Kasumi-1 (cell line): Measurements from ENCODE around the gene AOC1.
A peak's percentile ranks its signal among the peaks of the same experiment; 100 is the strongest.

Experiments
- DNase-seq, 2 experiments: peaks; one replicate each; lab custom pipeline; 2025; lab: John Stamatoyannopoulos, UW

The AOC1 gene

DNA sequence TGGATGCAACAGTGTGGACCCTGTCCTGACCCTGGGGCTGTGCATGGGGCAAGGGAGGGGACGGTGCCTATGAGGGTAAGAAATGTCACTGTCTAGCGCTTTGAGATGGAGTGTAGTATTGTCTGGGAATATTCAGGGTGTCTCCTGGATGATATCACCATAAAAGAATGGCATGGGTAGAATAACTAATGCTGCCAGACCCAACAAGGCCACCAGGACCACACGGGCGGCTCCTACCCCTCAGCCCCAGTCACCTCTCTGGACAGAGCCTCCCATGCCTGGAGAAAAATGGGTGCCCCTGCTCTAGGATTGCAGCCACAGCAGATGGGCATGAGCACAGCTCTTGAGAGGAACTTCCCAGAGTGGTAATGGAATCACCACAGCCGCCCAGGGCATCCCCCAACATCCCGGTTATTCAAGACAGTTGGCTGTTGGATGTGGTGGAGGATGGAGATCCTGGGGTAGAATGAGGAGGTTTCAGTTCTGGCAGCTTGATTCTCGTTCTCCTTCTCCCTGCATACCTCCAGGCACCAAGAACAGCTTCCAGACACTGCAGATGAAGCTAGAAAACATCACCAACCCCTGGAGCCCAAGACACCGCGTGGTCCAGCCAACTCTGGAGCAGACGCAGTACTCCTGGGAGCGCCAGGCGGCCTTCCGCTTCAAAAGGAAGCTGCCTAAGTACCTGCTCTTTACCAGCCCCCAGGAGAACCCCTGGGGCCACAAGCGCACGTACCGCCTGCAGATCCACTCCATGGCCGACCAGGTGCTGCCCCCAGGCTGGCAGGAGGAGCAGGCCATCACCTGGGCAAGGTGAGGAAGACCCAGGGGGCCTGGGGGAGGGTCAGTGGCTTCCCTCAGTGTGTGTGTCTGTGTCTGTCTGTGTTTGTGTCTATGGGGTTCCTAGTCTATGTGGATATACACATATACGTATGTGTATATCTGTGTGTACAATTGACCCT is 6.2 kb downstream of the AOC1 start:
- no peak for DNase-seq

DNA sequence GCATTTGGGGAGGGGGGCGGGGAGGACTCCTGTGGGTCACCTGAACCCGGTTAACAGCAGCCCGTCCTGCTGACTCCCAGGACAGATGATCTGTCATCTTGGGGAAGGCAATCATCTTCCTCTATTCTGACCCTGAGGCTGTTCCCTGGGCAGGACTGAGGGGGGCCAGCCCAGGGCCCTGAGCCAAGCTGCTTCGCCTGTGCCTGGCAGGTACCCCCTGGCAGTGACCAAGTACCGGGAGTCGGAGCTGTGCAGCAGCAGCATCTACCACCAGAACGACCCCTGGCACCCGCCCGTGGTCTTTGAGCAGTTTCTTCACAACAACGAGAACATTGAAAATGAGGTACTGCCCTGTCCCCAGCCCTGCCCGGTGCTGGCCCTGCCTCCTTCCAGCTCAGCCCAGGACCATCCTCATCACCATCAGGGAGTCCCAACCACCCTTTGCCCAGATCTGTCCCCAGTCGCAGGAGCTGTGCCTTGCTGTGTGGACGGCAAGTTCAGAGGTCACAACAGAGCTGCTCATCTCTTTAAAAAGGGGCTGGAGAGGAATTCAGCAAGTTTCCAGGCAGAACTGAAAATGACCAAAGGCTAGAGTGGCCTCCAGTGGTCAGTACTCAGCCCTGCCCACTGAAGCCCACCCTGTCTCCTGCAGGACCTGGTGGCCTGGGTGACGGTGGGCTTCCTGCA is 8.1 kb downstream of the AOC1 start:
- DNase-seq = no peak

DNA sequence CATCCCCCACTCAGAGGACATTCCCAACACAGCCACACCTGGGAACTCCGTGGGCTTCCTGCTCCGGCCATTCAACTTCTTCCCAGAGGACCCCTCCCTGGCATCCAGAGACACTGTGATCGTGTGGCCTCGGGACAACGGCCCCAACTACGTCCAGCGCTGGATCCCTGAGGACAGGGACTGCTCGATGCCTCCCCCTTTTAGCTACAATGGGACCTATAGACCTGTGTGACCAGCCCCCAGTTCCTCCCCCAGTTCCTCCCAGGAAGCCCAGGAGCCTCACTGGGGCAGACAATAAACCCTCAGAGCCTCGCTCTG is 8.6 kb downstream of the AOC1 start:
- DNase-seq = no peak

DNA sequence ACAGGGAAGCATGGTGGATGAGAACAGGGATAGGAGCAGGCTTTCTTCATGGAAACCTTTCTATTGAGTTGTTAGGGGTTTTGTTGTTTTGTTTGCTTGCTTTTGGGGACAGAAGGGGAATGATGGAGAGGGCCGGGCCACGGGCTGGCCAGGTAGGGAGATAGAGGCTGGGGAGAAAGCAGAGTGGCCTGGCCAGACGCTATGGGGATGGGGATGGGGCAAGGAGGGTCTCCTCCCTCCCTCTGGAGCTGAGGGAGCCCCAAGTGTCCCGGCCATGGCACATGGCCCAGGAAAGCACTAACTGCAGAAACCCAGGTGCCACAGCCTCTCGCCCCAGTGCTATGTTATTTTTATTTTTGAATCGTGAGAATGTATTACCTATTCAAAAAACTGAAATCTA is 10.0 kb downstream of the AOC1 start:
- no peak for DNase-seq

DNA sequence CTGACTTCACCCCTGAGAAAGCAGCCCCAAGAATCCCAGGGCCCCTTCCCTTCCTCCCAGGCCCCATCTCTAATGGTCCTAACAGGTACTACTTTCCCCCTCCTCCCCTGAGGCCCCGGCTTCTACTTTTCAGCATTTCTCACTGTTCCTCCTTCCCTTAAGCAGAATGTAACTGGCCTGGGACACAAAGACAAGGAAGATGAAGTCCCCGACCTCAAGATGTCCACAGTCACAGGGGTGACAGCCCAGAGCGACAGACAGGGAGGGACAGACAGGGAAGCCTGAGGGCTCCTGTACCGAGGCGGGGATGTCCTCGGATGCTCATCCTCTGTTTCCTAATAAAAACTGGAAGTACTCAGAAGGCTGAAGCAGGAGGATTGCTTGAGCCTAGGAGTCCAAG is 11.6 kb downstream of the AOC1 start:
- no peak for DNase-seq

DNA sequence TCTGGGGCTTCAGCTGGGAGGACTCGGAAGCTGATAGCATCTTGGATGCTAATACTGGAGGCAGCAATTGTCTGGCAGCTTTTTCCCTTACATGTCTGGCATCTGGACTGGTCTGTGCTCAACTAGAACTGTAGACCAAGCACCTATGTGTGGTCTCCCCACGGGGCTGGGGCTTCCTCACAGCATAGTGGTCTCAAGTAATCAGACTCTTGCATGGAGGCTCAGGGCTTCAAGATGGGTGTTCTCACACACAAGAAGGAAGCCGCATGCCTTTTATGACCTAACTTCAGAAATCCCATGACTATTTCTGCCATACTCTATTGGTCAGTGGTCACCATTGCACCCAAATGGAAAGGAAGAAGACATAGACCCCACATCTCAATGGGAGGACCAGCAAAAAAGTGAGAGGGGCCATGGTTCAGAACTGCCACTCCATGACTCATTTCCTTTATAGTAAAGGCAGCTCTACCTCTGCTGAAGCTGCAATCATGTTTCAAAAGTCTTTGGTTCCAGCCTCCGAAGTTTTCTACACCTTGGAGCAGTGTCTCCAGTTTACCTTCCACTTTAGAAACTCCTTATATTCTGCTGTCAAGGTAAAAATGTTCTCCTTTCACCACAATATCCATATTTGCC is 14.7 kb downstream of the AOC1 start:
- DNase-seq = no peak

DNA sequence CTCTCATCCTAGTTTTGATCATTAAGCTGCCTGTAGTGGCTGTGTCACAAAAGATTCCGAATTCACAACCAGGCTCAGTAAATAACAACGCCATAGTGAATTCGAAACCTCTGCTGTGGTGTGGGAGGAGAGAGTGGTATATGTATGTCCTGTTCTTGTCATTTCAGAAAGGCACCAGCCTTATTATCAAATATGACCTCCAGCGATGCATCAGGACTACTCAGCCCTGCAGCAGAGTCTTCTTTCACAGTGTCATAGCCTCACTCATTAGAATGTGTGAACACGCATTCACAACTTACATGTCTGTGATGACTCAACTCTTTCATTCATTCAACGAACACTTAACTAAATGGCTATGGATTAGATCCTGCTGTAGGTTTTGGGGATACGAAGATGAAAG is 15.3 kb downstream of the AOC1 start:
- no peak for DNase-seq

DNA sequence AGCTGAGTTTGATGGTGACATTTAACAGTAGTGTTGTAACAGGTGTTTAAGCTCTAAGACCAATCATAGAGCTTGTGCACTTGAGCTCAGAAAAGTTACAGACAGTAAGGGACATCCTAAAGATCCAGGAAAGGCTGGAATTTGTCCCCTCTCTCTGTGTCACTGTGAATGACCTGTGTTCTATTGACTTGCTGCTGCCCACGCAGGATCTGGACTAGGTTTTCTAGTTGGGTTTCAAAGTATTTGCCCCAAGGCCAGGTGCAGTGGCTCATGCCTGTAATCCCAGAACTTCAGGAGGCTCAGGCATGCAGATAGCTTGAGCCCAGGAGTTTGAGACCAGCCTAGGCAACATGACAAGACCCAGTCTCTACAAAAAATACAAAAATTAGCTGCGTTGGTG is 17.1 kb downstream of the AOC1 start:
- no peak for DNase-seq

DNA sequence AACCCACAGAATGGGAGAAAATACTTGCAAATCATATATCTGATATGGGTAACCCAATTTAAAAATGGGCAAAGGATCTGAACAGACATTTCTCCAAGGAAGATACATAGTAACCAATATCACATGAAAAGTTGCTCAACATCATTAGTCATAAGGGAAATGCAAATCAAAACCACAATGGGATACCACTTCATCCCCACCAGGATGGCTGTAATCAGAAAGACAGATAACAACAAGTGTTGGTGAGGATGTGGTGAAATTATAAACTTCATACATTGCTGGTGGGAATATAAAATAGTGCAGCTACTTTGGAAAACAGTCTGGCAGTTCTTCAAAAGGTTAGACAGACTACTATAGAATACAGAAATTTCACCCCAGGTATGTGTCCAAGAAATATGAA is 19.3 kb downstream of the AOC1 start:
- DNase-seq = no peak

DNA sequence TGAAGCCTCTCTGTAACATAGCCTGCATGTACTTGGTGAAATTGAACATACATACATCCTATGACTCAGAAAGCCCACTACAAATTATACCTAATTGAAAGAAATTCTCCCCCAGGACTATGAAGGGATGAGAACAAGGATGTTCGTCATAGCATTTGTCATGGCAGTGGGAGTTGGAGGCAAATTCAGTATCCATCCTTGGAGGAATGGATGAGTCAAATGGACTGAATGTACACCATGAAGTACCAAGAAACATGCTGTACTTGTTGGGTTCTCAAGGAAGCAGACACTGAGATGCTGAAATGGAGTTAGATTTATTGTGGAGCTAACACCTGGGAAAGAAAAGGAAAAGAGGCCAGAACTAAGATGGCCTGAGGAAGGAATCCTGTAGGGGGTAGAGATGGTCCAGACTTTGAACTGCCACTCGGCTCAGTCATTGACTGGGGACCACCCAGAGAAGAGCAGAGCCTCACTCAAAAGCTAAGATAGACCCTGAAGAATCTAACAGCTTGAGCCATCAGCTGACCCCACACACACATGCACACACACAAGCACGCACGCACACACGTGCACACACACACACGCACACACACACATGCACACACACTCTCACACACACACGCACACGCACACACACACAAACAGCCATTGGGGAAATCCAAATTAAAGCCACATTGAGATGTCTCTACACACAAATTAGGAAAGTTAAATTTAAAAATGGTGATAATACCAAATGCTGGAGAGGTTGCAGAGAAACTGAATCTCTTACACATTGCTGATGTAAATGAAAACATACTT is 22.3 kb downstream of the AOC1 start:
- no peak for DNase-seq

DNA sequence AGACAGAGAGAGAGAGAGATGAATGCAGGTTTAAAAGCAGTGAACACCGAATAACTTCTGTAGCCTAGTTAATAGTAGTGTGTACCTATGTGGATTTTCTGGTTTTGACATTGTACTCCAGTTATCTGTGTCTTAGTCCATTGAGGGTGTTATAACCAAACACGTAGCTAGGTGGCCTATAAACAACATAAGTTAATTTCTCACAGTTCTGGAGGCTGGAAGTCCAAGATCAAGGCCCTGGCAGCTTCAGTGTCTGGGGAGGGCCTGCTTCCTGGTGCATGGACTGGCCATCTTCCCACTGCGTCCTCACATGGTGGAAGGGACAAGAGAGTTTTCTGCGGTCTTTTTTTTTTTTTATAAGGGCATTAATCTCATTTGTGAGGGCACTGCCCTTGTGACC is 23.5 kb downstream of the AOC1 start:
- peak; percentile 47 to 52 for DNase-seq

DNA sequence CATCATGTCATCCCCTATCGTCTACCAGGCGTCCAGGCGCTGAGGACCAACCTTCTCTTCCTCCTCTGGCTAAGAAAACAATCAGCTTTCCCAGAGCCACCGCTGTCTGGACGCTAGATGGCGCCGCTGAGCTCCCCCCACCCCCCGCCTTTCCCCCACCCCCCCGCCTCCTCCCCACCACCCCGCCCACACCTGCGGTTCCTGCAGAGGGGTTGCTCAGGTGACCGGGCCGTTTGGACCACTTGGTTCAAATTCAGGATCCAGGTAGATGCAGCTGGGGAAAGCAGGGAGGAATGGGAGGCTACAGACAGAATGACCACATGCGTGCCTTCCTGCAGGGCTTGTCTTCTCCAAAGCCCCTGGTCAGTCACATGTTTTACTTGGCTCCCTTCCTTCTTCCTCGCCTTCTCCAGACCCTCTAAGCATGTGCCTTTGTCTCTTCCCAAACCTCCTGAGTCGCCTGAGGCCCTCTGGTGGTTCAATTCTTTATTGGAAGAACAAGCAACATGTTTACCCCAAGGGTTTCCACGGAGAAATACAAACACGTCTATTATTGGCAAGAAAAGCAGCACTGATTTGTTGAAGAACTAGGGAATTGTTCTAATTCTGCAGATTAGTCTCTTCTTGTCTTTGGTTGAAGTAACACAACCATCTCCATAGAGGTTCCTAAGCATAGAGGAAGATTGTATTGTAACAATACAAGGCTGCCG is 24.7 kb downstream of the AOC1 start:
- peak; percentile 81 to 85 for DNase-seq

DNA sequence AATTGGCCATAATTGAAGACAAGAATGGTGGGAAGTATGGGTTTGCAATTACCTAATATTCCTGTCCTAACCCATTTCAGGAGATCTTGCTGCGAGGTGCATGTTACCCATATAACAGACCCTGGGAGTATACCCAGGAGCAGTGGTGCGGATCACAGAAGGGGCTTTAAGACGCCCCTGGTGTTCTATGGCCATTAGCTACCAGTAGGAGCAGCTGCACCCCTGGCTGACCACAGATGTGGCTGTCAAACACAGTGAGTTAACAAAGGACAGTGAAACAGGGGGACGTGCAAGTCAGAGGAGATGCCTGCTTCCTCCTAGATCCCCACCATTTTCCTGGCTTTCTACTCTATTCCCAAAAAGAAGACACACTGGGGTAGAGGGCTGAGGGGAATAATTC is 25.2 kb downstream of the AOC1 start:
- DNase-seq = no peak

DNA sequence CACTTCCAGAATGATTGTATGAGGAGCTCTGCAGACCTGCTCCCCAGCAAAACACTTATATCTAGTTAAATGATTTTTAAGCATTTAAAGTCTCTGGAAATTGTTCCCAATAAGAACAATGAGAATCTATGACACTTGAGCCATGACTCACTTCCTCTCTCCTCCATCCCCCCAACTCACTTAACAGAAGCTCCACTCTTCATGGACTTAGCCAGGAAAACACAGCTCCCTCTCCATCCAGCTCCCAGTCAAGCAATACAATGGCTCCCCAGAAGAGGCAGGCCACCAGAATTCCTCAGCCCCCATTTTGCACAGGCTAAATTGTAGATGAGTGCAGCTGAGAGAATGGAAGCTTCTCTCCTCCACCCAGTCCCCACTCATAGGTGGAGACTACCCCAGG is 27.0 kb downstream of the AOC1 start:
- peak in 1 of 2 experiments; percentile 22 for DNase-seq

DNA sequence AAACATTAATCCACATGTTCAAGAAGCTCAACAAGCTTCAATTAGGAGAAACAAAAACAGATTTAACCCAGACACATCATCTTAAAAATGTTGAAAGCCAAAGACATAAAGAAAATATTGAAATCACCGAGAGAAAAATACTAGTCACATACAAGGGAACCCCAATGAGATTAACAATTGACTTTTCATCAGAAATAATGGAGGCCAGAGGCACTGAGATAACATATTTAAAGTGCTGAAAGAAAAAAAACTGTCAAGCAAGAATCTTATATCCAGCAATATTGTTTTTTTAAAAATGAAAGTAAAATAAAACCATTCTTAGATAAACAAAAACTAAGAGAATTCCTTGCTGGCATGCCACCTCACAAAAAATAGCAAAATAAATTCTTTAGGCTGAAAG is 28.9 kb downstream of the AOC1 start:
- no peak for DNase-seq

DNA sequence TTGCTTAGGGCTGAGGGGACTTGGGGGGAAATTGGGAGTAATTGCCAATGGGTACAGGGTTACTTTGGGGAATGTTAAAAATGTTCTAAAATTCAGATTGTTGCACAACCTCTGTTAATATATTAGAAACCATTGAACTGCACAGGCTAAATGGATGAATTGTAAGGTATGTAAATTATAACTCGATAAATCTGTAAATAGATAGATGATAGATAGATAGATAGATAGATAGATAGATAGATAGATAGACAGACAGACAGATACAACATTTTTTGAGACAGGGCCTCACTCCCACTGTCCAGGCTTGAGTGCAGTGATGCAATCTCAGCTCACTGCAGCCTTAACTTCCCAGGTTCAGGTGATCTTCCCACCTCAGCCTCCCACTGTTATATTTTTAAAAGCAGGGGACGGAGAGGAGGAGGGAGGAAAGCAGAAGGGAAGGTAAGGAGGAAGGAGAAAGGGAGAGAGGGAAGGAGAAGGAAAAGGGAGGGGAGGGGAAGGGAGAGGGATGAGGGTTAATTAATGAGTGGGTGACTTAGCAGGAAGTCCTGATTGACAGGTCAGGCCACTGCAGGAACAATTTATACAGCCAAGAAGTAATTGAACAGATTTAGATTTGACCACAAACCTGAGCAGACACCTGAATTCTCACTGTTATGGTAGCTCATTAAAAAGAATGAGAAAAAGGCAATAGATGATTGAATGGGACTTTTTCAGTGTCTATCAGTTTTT is 38.7 kb downstream of the AOC1 start:
- DNase-seq = no peak

DNA sequence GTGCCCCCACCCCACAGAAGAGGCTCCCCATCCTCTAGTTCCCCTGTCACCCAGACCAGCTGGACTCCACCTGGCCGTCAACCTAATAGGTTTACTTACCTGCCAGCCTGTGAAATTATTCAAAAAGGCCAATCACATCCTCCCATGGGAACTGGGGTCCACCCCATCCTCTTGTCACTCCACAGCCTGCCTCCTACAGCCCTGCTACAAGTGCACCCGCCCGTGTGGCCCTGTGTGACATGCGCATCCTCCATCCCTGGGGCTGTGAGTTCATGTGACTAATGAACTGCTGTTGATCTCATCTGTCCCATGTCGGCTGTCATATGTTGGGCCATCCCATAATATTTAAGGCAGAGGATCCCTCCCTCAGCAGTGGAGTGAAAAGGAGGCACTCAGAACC is 39.4 kb downstream of the AOC1 start:
- no peak for DNase-seq

DNA sequence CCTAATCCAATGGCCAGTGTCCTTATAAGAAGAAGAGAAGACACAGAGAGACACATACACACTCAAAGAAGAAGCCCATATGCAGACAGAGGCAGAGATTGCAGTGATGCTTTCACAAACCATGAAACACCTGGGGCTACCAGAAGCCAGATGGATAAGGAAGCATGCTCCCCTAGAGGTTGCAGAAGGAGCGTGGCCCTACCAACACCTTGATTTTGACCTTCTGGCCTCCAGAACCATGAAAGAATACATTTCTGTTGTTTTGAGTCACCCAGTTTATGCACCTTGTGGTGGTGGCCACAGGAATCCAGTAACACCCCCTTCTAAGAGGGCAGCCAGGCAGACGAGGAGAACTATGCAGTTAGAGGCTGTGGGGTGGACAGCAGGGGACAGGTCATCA is 43.5 kb downstream of the AOC1 start:
- no peak for DNase-seq

DNA sequence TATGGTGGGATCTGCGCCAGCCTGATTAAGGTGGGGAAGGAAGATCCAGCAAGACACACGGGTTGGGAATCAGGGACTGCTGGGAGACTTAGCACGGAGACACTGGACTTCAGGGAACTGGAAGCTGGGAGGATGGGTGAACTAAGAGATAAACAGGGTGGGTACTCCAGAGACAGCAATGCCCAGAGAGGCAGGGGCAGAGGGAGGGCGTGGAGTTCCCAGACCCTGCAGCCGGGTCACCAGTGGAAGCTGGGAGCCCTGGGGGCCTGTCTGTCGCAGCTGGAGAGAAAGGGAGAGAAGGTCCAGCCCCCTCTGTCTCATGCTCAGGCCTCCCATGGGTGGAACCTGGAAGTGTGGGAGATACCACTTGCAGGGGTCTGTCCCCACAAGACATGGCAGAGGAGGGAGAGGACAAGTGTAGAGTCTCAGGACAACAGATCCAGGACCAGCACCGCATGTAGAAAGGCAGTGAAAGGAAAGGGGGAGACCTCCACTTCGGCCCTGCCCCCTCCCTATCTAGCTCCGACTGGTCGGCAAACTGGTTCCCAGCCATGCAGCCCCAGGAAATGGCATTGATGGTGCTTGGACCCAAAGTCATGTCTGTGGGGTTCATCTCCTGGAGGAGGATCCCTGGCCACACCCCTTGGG is 44.4 kb downstream of the AOC1 start:
- no peak for DNase-seq
